UCSD-AML1 (cell line): Measurements from ENCODE around the gene ATP9B.

Source experiments
- DNase-seq: peaks from one replicate; lab custom pipeline; 2025; ENCODE audit not compliant: unreplicated experiment; lab: John Stamatoyannopoulos, UW

ATP9B gene, protein sequence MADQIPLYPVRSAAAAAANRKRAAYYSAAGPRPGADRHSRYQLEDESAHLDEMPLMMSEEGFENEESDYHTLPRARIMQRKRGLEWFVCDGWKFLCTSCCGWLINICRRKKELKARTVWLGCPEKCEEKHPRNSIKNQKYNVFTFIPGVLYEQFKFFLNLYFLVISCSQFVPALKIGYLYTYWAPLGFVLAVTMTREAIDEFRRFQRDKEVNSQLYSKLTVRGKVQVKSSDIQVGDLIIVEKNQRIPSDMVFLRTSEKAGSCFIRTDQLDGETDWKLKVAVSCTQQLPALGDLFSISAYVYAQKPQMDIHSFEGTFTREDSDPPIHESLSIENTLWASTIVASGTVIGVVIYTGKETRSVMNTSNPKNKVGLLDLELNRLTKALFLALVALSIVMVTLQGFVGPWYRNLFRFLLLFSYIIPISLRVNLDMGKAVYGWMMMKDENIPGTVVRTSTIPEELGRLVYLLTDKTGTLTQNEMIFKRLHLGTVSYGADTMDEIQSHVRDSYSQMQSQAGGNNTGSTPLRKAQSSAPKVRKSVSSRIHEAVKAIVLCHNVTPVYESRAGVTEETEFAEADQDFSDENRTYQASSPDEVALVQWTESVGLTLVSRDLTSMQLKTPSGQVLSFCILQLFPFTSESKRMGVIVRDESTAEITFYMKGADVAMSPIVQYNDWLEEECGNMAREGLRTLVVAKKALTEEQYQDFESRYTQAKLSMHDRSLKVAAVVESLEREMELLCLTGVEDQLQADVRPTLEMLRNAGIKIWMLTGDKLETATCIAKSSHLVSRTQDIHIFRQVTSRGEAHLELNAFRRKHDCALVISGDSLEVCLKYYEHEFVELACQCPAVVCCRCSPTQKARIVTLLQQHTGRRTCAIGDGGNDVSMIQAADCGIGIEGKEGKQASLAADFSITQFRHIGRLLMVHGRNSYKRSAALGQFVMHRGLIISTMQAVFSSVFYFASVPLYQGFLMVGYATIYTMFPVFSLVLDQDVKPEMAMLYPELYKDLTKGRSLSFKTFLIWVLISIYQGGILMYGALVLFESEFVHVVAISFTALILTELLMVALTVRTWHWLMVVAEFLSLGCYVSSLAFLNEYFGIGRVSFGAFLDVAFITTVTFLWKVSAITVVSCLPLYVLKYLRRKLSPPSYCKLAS

GRCh38 chr18:79068937-79069716 lies at the start of gene ATP9B:
Gene ATP9B, plus strand, starts transcription at chr18:79069394. Its CDS starts 17 bp downstream, at chr18:79069411.
- DNase-seq: peak; percentile 96

DNA sequence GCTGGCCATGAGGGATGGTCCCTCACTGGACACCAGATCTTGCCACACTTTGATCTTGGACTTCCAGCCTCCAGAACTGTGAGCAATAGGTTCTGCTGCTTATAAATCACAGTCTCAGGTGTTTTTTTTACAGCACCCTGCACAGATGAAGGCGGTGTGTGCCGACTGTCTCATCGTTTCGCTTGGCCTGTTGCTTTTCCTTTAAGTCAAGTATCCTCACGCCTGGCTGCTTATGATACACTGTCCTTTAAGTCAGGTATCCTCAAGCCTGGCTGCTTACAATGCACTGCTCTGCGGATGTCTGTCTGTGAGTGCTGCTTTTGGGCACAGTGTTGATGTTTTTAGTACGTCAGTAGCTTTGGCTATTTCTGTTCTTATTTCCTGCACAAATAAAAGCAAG lies 49.3 kb upstream of the ATP9B start:
- DNase-seq: no peak

DNA sequence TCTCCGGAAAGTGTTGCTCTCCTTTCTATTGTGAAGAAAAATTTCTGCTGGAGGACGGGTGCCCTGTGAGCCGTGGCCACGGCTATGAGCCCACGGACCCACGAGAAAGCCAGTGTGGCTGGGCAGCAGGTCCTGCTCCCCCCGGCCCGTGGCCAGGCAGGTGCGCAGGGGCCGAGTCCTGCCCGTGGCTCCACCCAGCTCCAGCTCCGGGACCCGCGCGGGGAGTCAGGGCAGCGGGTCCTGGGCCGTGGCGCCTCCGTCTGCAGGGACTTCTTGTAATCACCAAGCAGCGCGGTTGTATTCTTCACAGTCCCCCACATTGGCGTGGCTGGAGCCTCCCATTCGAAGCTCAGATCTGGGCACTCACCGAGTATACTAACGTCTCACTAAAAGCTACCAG lies 46.6 kb upstream of the ATP9B start:
- no peak for DNase-seq

- DNase-seq: no peak
These were observed 42.7 kb upstream of the ATP9B start for GRCh38 chr18:79026491-79026890.

DNA sequence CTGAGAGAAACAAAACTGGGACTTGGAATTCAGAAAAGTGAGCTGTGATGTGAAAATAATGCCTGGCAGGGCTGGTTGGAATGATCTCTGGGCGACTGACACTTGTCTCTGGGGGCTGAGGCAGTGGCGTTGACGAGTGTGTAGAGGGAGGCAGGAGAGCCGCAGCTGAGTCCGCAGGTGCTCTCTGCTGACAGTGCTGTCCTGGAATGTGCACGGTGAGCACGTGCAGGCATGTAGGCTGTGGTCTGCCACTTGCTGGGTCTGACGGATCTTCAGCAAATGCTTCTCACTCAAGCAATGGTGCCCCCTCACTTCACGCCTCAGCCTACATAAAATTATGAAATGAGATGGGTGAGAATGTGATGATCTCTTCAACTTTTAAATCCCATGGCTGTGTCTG lies 38.5 kb upstream of the ATP9B start:
- DNase-seq: no peak

DNA sequence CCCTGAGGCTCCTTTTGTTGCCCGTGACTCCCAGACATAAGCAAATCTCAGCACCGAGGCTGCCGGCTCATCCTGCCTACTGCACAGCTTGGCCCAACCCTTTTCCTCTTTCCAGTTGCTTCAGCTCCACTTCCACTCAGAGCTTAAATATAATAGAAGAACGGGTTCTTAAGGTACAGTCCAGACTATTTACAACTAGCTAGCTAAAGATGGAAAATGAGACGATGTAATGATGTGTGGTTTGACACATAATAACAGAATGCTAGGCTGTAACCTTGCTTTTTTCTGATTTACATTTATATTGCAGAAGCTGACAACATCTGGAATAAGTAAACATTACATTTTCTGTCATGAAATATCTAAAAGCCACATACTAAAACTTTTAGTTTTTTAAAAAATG lies 26.9 kb upstream of the ATP9B start:
- DNase-seq: no peak

DNA sequence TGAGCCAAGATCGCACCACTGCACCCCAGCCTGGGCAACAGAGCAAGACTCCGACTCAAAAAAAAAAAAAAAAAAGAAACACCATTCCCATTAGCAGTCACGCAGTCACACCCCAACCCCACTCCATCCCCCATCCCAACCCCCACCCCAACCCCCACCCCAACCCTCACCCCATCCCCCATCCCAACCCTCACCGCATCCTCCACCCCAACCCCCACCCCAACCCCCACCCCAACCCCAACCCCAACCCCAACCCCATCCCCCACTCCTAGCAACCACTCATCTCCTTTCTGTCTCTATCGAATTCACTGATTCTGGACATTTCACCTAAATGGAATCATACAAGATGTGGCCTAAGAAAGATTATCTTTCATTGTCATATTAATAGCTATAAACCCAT lies 25.9 kb upstream of the ATP9B start:
- no peak for DNase-seq

- no peak for DNase-seq
These were observed 22.7 kb upstream of the ATP9B start for GRCh38 chr18:79046522-79046921.

DNA sequence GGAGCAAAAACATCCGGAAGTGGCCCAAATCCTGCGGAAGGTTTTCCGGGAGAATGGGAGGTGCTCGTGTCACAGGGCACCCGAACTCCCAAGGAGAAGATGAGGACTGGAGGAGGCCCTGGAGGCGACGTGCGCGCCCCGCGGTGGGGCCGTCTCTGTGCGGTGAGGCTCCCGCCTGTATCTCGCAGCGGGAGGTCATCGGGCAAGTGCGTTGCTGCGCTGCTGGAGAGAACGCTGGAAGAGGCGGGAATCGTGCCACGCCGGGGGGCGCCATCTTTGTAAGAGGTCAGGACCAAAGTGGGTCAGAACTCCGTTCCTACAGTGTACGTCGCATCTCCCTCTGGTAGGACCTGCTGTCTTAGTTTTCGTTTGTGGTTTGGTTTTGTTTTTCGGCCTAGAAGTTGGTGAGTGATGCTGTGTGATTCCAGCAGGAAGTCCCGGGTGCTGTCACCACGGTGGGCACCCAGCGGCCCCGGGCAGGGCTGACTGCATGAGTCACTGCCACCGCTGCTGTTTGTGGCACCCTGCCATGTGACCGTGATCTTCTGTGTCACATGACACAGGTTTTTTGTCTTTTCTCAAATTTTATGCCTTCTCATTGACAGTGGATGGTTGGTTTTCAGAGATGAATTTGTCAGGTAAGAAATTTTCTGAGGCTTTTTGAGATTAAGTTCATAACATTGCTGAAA lies 21.5 kb upstream of the ATP9B start:
- no peak for DNase-seq

- no peak for DNase-seq
These were observed 21.0 kb upstream of the ATP9B start for GRCh38 chr18:79048245-79048632.

- no peak for DNase-seq
These were observed 19.7 kb upstream of the ATP9B start for GRCh38 chr18:79049506-79049905.

DNA sequence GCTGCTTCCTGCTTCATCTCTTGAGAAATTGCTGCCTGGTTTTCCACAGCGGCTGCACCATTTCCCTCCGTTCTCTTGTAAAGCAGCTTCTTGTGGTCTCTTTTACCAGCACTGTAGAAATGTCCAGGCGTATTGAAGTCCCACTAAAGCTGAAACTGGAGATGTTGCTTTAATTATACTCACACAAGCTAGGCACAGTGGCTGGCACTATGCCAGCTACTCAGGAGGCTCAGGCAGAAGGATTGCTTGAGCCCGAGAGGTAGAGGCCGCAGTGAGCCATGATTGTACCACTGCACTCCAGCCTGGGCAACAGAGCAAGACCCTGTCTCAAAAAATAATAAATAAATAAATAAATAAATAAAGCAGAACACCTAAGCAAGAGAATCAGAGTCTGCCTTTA lies 19.2 kb upstream of the ATP9B start:
- no peak for DNase-seq

- no peak for DNase-seq
These were observed 12.3 kb upstream of the ATP9B start for GRCh38 chr18:79056827-79057367.

DNA sequence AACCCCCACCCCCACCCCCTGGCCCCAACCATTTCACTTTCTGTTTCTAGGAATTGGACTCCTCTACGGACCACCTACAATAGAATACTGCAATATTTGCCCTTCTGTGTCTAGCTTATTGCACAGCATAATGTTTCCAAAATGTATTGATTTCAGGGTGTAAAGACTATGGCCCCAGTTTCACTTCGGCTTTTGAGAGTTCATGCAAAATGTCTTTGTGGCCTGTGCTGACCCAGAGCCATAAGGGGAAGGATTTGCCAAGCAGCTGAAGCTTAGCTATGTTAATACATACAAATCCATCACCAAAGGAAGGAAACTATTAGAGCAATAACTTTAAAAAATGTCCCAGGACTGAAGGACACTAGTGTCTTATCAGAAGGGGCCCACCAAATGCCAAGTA lies 11.2 kb upstream of the ATP9B start:
- DNase-seq: no peak

DNA sequence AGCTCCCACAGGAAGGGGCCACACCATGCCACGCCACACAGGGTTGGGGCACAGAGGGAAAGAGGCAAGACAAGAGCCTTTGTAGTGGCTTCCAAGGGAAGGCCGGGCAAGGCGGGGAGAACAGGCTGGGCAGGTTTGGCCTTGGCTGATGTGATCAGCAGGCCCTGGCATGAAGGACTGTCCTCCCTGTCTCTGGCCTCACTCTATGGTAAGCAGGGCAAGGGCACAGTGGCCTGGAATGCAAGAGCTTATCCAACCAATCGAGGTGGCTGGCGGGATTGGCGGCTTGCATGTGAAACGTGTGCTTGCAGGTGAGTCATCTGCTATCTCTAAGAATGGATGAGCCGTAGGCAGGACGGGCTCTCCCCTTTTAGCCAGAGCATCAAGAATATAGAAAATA lies 6.4 kb upstream of the ATP9B start:
- no peak for DNase-seq

DNA sequence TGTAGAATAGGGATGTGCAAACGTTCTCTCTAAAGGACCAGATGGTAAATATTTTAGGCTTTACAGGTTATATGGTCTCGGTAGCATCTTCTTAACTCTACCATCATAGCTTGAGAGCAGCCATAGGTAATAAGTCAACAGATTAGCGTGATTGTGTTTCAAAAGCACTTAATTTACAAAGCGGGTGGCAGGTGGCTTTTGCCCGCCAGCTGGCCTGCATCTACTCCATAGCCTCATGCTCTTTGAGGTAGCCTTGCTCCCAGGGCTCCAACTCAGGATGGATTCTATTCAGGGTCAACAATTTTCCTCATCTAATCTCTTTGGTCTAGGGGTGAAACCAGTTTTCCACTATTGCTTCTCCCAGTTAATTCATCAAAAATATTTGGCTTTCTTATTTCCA lies 5.0 kb upstream of the ATP9B start:
- DNase-seq: no peak

DNA sequence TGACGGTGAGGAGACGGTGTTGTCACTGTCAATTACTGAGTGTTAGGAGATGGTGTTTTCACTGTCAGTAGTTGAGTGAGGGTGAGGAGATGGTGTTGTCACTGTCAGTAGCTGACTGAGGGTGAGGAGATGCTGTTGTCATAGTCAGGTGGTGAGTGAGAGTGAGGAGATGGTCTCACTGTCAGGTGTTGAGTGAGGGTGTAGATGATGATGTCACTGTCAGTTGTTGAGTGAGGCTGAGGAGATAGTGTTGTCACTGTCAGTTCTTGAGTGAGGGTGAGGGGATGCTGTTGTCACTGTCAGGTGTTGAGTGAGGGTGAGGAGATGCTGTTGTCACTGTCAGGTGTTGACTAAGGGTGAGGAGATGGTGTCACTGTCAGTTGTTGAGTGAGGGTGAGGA lies 3.4 kb upstream of the ATP9B start:
- no peak for DNase-seq

- no peak for DNase-seq
These were observed 1.6 kb upstream of the ATP9B start for GRCh38 chr18:79067611-79068010.

DNA sequence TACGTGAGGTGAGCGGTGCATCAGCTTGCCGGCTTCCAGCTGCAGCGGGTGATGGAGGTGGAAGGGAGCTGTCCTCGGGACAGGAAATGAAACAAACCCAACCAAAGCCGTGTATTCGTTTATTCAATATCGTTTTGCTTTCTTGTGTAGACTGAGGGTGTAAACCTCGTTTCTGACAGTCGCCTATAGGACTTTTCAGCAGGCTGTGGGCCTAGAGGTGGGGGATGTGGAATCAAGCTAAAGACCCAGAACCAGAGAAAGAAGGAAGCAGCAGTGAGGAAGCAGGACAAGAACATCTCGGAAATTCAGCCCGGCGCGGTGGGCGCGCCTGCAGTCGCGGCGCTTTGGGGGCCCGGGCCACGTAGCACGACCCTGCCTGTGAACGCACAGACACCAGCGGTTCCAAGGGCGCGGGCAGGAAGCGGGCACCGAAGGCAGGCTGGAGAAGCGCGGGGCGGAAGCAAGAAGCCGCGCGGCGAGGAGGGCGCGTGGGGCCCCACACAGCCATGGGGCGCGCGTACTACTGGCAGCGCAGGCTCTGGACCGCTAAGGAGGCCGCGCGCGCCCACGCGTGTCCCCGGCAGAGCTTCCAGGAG lies 755 bp upstream of the ATP9B start:
- no peak for DNase-seq

DNA sequence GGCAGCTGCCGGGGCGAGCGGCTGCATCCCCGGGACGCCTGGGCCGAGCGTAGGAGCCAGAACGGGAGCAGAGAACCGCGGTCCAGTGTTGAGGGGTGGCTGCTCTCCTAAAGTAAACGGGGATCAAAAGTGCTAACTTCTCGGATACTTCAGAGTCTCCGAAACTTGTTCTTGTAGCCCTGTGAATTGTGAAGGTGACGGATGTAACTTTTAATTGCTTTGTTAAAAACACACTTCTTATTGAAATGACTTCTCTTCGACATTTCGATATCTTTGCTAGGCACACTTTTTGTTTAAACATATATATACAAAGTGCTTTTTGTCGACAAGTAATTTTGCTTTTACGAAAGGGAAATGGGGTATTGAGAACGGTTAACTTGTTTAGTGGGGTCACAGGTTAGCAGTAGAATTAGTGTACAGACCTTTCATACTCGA lies 540 bp downstream of the ATP9B start:
- DNase-seq: no peak
